ENCODE measurements around the gene SYCP2L. TPM values are rescaled to one million over a fixed set of nuclear protein-coding genes. Genes with fewer than 3 reads are reported as not detected.
"Not testable (repeated sequence)": the region's sequence is repeated elsewhere in the genome, so short reads cannot be mapped to it uniquely, and the experiment has no call there.

Gene SYCP2L
- total and polyA plus RNA-seq, 9 of the 15 experiments (the other 6 are each of a cell fraction or from before 2014, with no cell fraction given) = 12.4 to 46.9 (median 22.0) TPM

DNA sequence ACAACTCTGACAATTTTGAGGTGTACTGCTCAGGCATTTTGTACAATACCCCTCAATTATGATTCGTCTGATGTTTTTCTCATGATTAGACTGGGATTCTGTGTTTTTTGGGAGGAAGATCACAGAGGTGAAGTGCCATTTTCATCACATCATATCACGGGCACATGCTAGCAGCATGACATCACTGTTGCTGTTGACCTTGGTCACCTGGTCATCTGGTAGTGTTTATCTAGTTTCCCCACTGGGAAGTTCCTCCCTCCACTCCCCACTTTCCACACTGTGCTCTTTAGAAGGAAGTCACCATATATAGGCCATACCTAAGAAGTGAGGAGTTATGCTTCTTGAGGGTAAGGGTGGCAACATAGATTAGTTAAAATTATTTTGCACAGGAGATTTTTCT is 25.8 kb upstream of the SYCP2L start (continued):
- TF ChIP-seq NR2C1 (IDR thresholded peaks at IDR 0.05) = no peak
- peak; percentile 12; the same call in 1 of the 2 replicates for TF ChIP-seq NR2C1 (tag; IDR thresholded peaks at IDR 0.05)
- no peak for TF ChIP-seq BACH1 (tag; IDR thresholded peaks at IDR 0.05)
- TF ChIP-seq RBM34 (IDR thresholded peaks at IDR 0.05; ENCODE audit: borderline replicate concordance, insufficient read depth, low read length) = no peak
- TF ChIP-seq SPI1 (IDR thresholded peaks at IDR 0.05; ENCODE audit: borderline replicate concordance, low read depth, low read length) = peak; percentile 20; the same call in 1 of the 2 replicates
- no peak for TF ChIP-seq DDX20 (tag; IDR thresholded peaks at IDR 0.05; ENCODE audit: low read depth)
- TF ChIP-seq ATF7 (IDR thresholded peaks at IDR 0.05) = peak; percentile 75
- peak in 1 of 2 experiments; percentile 41; a peak in 1 of 4 replicates for TF ChIP-seq FOXK2 (conservative IDR thresholded peaks at IDR 0.05 in 1 of 2, IDR thresholded peaks at IDR 0.05 in 1 of 2; ENCODE audit: low read depth in 2 of 2)

DNA sequence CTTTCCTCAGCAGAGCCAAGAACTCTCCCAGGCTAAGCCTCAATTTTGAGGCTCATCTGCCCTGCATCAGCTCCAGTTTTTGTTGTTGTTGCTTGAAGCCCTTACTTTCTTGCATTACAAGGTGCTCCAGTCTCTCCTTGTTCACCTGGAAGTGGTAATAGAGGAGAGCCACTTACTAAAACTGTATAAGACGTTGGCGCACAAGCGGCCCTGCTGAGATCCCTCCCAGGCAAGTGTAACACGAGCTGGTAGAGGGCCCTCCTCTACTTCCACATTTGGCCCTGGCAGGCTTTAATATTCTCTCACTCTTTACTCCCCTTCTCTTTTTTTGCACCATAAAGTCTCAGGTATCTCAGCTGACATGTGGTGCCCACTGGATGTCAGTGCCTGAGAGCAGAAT is 24.5 kb upstream of the SYCP2L start:
- H3K9me1 ChIP-seq (ENCODE audit: control insufficient read depth, insufficient read depth, low read length) = no peaks in the 10 kb centered on the region
- no peak for FAIRE-seq
- no peak overlapping the region for H3K9ac ChIP-seq (ENCODE audit: insufficient read depth in 1 of 2, low read depth in 2 of 2, low read length in 2 of 2)
- no peak; the same call in 2 of the 3 replicates for ATAC-seq
- in situ Hi-C loops (cut with MboI) (no loop called here), intact Hi-C loops (cut with micrococcal nuclease) (no loop called here)
- H3K9me3 ChIP-seq (replicated peaks; ENCODE audit: control insufficient read depth, insufficient read depth, low read depth, low read length) = no peaks in the 10 kb centered on the region; the same call in 1 of the 2 replicates
- 69% methylated on average over 4 of the region's 4 CpGs for WGBS (ENCODE audit: insufficient coverage, low coverage, missing lambda C conversion rate)
- H3K27ac ChIP-seq (ENCODE audit: extremely low read depth, low read depth, low read length) = no peak overlapping the region
- H3K4me1 ChIP-seq (replicated peaks in 1 of 2; ENCODE audit: control insufficient read depth in 2 of 2, insufficient read depth in 2 of 2, low read length in 2 of 2) = no peaks in the 10 kb centered on the region
- no peaks in the 10 kb centered on the region for H3K27me3 ChIP-seq (ENCODE audit: control insufficient read depth in 2 of 2, insufficient read depth in 2 of 2, low read length in 2 of 2)
- H3K4me2 ChIP-seq (ENCODE audit: insufficient read depth, low read length) = no peak overlapping the region
- TF ChIP-seq FOXK1 (CRISPR knock-in tag; IDR thresholded peaks at IDR 0.05; ENCODE audit: borderline replicate concordance) = no peak
- no peak for TF ChIP-seq ZKSCAN1 (IDR thresholded peaks at IDR 0.05; ENCODE audit: low read depth, low read length)
- no peak for TF ChIP-seq MECOM (CRISPR knock-in tag; IDR thresholded peaks at IDR 0.05)
- no peak for TF ChIP-seq CHCHD3 (CRISPR knock-in tag; IDR thresholded peaks at IDR 0.05)
- DNase-seq (ENCODE audit: extremely low read depth in 1 of 4, low spot score in 3 of 4) = no peak
- no peak overlapping the region for H3K4me3 ChIP-seq
- ChIA-PET POLR2A (interaction anchor here (0.6 to 0.7 kb wide), 2 partner anchors 36 to 844 kb away, joined by 3 to 4 read pairs; no protein-coding TSS in a partner anchor), CTCF (ENCODE audit: low intra/inter-chr PET ratio) (no interaction called here)
- H2AFZ ChIP-seq (ENCODE audit: low read depth, low read length) = no peak overlapping the region
- H3K79me2 ChIP-seq (ENCODE audit: control insufficient read depth, insufficient read depth, low read length) = no peaks in the 10 kb centered on the region
- BruUV-seq (replicated peaks) = no TSS peak
- no peaks in the 10 kb centered on the region for H3K36me3 ChIP-seq (ENCODE audit: control insufficient read depth, insufficient read depth, low read length)
- no peaks in the 10 kb centered on the region for H4K20me1 ChIP-seq (replicated peaks; ENCODE audit: control insufficient read depth, insufficient read depth, low read length)

DNA sequence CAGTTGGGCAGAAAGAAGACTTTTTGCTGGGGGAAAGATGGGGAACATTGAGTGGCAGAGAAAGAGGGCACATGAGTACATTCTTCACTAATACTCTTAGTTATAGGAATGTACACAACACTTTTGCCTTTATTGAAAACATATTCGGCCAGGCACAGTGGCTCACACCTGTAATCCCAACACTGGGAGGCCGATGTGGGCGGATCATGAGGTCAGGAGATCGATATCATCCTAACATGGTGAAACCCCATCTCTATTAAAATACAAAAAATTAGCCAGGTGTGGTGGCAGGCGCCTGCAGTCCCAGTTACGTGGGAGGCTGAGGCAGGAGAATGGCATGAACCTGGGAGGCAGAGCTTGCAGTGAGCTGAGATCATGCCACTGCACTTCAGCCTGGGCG is 23.8 kb upstream of the SYCP2L start:
- CTCF ChIA-PET (ENCODE audit: low intra/inter-chr PET ratio) = not testable (repeated sequence)

More for the DNA sequence above, 23.8 kb upstream of the SYCP2L start:
- H3K9me3 ChIP-seq (replicated peaks; ENCODE audit: control insufficient read depth, insufficient read depth, low read depth, low read length); H3K79me2 ChIP-seq (ENCODE audit: control insufficient read depth, insufficient read depth, low read length); H3K27ac ChIP-seq (ENCODE audit: extremely low read depth, low read depth, low read length); FAIRE-seq; BruUV-seq (replicated peaks); in situ Hi-C loops (cut with MboI); DNase-seq (ENCODE audit: extremely low read depth in 1 of 4, low spot score in 3 of 4); H2AFZ ChIP-seq (ENCODE audit: low read depth, low read length); H3K4me1 ChIP-seq (replicated peaks in 1 of 2; ENCODE audit: control insufficient read depth in 2 of 2, insufficient read depth in 2 of 2, low read length in 2 of 2); intact Hi-C loops (cut with micrococcal nuclease); H4K20me1 ChIP-seq (replicated peaks; ENCODE audit: control insufficient read depth, insufficient read depth, low read length); H3K27me3 ChIP-seq (ENCODE audit: control insufficient read depth in 2 of 2, insufficient read depth in 2 of 2, low read length in 2 of 2); H3K36me3 ChIP-seq (ENCODE audit: control insufficient read depth, insufficient read depth, low read length); POLR2A ChIA-PET; H3K9ac ChIP-seq (ENCODE audit: insufficient read depth in 1 of 2, low read depth in 2 of 2, low read length in 2 of 2); H3K4me3 ChIP-seq; ATAC-seq; H3K9me1 ChIP-seq (ENCODE audit: control insufficient read depth, insufficient read depth, low read length); H3K4me2 ChIP-seq (ENCODE audit: insufficient read depth, low read length): not testable (repeated sequence)
- WGBS (ENCODE audit: insufficient coverage, low coverage, missing lambda C conversion rate) = 46% methylated on average over 6 of the region's 7 CpGs
